Left ventricle myocardium inferior (tissue), 1 donor: ENCODE results near the gene HELZ. TPM values are rescaled to one million over a fixed set of nuclear protein-coding genes. Genes with fewer than 3 reads are reported as not detected.
"Not testable (repeated sequence)": the region's sequence is repeated elsewhere in the genome, so short reads cannot be mapped to it uniquely, and the experiment has no call there.

Experiments
- DNase-seq: peaks from one replicate; pipeline ENCODE4 v3.0.0-alpha.2; 2020
- H3K27ac ChIP-seq: fragments of 200-600 bp; replicated peaks from 2 replicates; pipeline ENCODE4 v1.8.0; 2021
- H3K27me3 ChIP-seq: fragments of 200-600 bp; 2 replicates; pipeline ENCODE4 v1.8.0; 2021; ENCODE audit warnings: low read depth
- H3K36me3 ChIP-seq: fragments of 200-600 bp; 2 replicates; pipeline ENCODE4 v1.8.0; 2021
- H3K4me1 ChIP-seq: fragments of 200-600 bp; 2 replicates; pipeline ENCODE4 v1.8.0; 2021
- H3K4me3 ChIP-seq: fragments of 200-600 bp; 2 replicates; pipeline ENCODE4 v1.8.0; 2021; ENCODE audit warnings: mild to moderate bottlenecking, moderate library complexity
- H3K9me3 ChIP-seq: fragments of 200-600 bp; replicated peaks from 2 replicates; pipeline ENCODE4 v1.8.0; 2021
- CTCF ChIP-seq: fragments of 200-600 bp; IDR thresholded peaks from 2 replicates; pipeline ENCODE4 v1.8.0; 2021; ENCODE audit warnings: antibody characterized with exemption, mild to moderate bottlenecking, borderline replicate concordance
- intact Hi-C: fragments of 100-400 bp; cut with micrococcal nuclease; formaldehyde crosslinking; loops from one replicate; pipeline ENCODE4 v1.11.0; 2022
- total RNA-seq: library from RNA; stranded (reverse); fragmentation: NEBNext Ultra II Directional; extraction: Animal tissue kit (Norgen Biotek cat#: 25700); gene quantifications from one replicate; pipeline ENCODE4 v1.2.1, GENCODE V29; 2021
- donor health status: DM: no; HTN: yes; CAD: no; lungs with severe emphysema.

Gene HELZ
- total RNA-seq, 1 donor from 2014 or later: 36.7 TPM

DNA sequence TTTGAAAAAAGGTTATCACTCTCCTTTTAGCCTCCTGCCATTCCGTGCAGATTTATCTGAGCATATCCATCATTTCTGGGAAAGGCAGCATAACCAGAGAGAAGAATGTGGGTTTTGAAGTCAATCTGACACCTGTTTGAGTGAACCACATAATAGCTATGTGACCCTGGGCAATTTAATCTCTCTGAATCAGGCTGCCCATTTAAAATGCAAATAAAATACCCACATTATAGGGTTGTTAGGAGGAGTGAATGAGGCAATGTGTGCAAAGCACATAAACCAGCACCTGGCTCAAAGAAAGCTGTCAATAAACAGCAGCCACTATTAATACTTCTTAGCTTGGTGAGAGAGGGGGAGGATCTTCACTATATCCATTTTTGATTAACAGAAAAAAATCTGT lies 112.6 kb downstream of the HELZ start:
- Histone ChIP-seq H3K27ac (no peak overlapping the region), H3K9me3 (no peaks in the 10 kb centered on the region), H3K4me3 (no peak overlapping the region), H3K4me1 (no peaks in the 10 kb centered on the region), H3K27me3 (no peaks in the 10 kb centered on the region), H3K36me3 (peaks cover 46% of the 10 kb centered on the region)
- no peak for TF ChIP-seq CTCF
- intact Hi-C loops: no loop called here
- no peak for DNase-seq

DNA sequence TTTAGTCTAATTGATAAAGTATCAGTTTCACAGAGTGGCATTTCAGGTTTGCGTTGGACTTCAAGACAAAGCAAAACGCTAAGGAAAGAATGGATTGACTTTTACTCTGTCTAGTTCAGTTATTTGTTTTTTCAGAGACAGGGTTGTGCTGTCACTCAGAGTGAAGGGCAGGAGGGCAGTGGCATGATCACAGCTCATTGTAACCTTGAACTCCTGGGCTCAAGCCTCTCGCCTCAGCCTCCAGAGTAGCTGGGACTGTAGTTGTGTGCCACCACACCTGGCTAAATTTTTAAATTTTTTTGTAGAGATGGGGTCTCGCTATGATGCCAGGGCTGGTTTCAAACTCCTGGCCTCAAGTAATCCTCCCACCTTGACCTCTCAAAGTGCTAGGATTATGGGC lies 114.2 kb downstream of the HELZ start:
- intact Hi-C loops: no loop called here
- DNase-seq: no peak
- no peaks in the 10 kb centered on the region for H3K9me3 ChIP-seq
- peaks cover 41% of the 10 kb centered on the region for H3K36me3 ChIP-seq
- TF ChIP-seq CTCF: no peak
- H3K27ac ChIP-seq: no peak overlapping the region
- H3K4me1 ChIP-seq: peaks cover 3% of the 10 kb centered on the region
- H3K4me3 ChIP-seq: no peak overlapping the region
- H3K27me3 ChIP-seq: no peaks in the 10 kb centered on the region

DNA sequence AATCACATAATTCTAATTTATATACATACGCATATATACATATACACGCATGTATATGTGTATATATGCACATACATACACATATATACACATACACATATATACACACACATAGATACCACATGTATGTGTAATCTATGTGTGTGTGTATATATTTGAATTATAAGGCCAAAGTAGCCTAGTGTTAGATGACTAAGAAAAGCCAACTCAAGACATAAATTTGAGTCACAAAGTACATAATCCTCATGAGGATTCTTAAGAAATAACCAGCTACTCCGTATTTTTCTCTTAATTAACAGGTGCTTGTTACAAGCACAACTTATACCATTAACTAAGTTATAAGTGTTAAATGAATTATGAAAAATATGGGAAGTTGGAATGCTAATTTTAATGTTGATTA lies 115.7 kb downstream of the HELZ start:
- DNase-seq: no peak
- Histone ChIP-seq H3K9me3 (no peaks in the 10 kb centered on the region), H3K4me1 (peaks cover 7% of the 10 kb centered on the region), H3K27ac (no peak overlapping the region), H3K4me3 (no peak overlapping the region), H3K36me3 (peaks cover 29% of the 10 kb centered on the region), H3K27me3 (no peaks in the 10 kb centered on the region)
- intact Hi-C loops: no loop called here
- no peak for TF ChIP-seq CTCF

- Histone ChIP-seq H3K4me1 (peaks cover 7% of the 10 kb centered on the region), H3K27me3 (no peaks in the 10 kb centered on the region), H3K36me3 (peaks cover 29% of the 10 kb centered on the region), H3K9me3 (no peaks in the 10 kb centered on the region), H3K27ac (no peak overlapping the region), H3K4me3 (no peak overlapping the region)
- intact Hi-C loops: no loop called here
- TF ChIP-seq CTCF: no peak
- DNase-seq: no peak
These were observed 116.3 kb downstream of the HELZ start for GRCh38 chr17:67128700-67129099.

GRCh38 chr17:67127925-67128324 lies 117.1 kb downstream of the HELZ start:
- H3K4me1 ChIP-seq: peaks cover 7% of the 10 kb centered on the region
- peaks cover 33% of the 10 kb centered on the region for H3K36me3 ChIP-seq
- no peak overlapping the region for H3K27ac ChIP-seq
- no peaks in the 10 kb centered on the region for H3K9me3 ChIP-seq
- no peak overlapping the region for H3K4me3 ChIP-seq
- no peak for TF ChIP-seq CTCF
- intact Hi-C loops: no loop called here
- DNase-seq: no peak
- H3K27me3 ChIP-seq: no peaks in the 10 kb centered on the region

DNA sequence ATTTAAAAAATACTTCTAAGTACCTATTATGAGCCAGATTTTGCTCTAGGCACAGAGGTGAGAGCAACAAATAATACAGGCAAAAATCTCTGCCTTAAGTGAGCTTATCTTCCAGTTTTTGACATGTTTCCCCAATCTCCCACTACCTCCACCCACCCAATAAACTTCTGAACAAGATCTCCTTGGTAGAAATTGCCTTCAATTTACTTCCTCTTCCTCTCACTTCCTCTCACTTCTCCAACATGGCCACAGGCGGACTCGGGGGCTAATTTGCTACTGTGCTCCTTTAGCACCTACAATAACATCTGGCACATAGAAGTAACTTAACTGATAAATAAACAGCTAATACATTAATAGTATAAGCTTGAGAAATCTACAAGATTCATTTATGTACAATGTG lies 118.0 kb downstream of the HELZ start:
- Histone ChIP-seq H3K9me3 (no peaks in the 10 kb centered on the region), H3K27me3 (no peaks in the 10 kb centered on the region), H3K4me3 (no peak overlapping the region), H3K4me1 (peaks cover 8% of the 10 kb centered on the region), H3K36me3 (peaks cover 42% of the 10 kb centered on the region), H3K27ac (no peak overlapping the region)
- DNase-seq: no peak
- intact Hi-C loops: no loop called here
- no peak for TF ChIP-seq CTCF

DNA sequence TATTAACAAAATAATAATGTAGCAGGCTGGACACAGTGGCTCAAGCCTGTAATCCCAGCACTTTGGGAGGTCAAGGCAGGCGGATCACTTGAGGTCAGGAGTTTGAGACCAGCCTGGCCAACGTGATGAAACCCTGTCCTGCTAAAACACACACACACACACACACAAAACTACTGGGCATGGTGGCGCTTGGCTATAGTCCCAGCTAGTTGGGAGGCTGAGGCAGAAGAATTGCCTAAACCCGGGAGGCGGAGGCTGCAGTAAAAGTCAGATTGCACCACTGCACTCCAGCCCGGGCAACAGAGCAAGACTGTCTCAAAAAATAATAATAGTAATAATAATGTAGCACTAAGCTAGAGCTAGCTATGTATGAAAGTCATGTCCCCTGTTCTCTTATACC lies 118.5 kb downstream of the HELZ start:
- intact Hi-C loops: not testable (repeated sequence)
- peaks cover 43% of the 10 kb centered on the region for H3K36me3 ChIP-seq

More for the DNA sequence above, 118.5 kb downstream of the HELZ start:
- not testable (repeated sequence) for DNase-seq, H3K4me3 ChIP-seq, H3K27me3 ChIP-seq, H3K27ac ChIP-seq, H3K9me3 ChIP-seq
- peaks cover 13% of the 10 kb centered on the region for H3K4me1 ChIP-seq
